ACC112 (cell line): Measurements from ENCODE around the gene CREG1.

Experiments used
- H2AFZ ChIP-seq: fragments of 200-600 bp; sonication (generic); one replicate; pipeline ENCODE4 v1.6.0; 2017; ENCODE audit warnings: antibody characterized with exemption, low read length; ENCODE audit not compliant: unreplicated experiment
- H3K27ac ChIP-seq: fragments of 200-600 bp; sonication (generic); 2 replicates; pipeline ENCODE4 v1.5.1; 2014; ENCODE audit warnings: low read depth, mild to moderate bottlenecking, antibody characterized with exemption, low read length, moderate library complexity
- H3K27me3 ChIP-seq: fragments of 200-600 bp; sonication (generic); 2 replicates; pipeline ENCODE4 v1.6.1; 2014; ENCODE audit warnings: mild to moderate bottlenecking, antibody characterized with exemption, low read length, moderate library complexity, mixed read lengths; ENCODE audit not compliant: insufficient read depth
- H3K36me3 ChIP-seq: fragments of 200-600 bp; sonication (generic); 2 replicates; pipeline ENCODE4 v1.6.1; 2016; ENCODE audit warnings: mild to moderate bottlenecking, antibody characterized with exemption, low read length, moderate library complexity, mixed read lengths; ENCODE audit not compliant: insufficient read depth
- H3K4me1 ChIP-seq: fragments of 200-600 bp; sonication (generic); one replicate; pipeline ENCODE4 v1.6.1; 2016; ENCODE audit warnings: low read length, mixed read lengths; ENCODE audit not compliant: insufficient read depth, unreplicated experiment, control insufficient read depth
- H3K4me3 ChIP-seq: fragments of 200-600 bp; sonication (generic); 2 replicates; pipeline ENCODE4 v1.5.1; 2014; ENCODE audit warnings: mild to moderate bottlenecking, low read depth, low read length
- H3K79me2 ChIP-seq: fragments of 200-600 bp; sonication (generic); one replicate; pipeline ENCODE4 v1.6.0; 2016; ENCODE audit warnings: low read length; ENCODE audit not compliant: control insufficient read depth, unreplicated experiment, insufficient read depth

The CREG1 gene

DNA sequence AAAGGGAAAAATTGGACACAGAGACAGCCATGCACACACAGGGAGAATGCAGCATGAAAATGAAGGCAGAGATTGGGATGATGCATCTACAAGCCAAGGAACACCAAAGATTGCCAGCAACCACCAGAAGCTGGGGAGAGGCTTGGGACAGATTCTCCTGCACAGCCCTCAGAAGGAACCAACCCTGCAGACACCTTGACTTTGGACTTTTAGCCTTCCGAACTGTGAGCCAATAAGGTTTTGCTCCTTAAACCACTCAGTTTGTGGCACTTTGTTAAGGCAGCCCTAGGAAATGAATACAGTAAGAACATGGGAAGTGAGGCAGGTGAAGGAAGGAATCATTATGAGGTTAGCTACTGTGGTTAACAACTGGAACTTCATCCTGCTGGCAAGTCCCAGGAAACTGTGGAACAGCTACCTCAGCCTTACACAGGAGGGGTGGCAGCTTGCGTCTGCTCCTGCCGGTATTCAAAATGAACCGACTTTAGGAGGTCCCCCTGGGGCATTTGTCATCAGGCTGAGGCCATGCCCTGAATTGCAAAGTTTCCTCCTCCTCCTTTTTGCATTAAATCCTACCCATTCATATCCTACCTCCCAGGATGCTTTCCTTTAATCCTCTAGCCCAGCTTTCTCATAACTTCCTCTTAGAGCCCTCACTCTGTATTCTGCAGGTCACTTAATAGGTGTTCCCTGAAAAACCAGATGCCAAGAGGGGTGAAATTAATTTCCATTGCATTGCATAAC, 50.7 kb downstream of the CREG1 start:
- Histone ChIP-seq H3K79me2 (no peaks in the 10 kb centered on the region), H3K27me3 (peaks cover 79% of the 10 kb centered on the region), H3K4me3 (no peak overlapping the region), H2AFZ (no peak overlapping the region), H3K4me1 (no peaks in the 10 kb centered on the region), H3K36me3 (no peaks in the 10 kb centered on the region), H3K27ac (no peak overlapping the region)

DNA sequence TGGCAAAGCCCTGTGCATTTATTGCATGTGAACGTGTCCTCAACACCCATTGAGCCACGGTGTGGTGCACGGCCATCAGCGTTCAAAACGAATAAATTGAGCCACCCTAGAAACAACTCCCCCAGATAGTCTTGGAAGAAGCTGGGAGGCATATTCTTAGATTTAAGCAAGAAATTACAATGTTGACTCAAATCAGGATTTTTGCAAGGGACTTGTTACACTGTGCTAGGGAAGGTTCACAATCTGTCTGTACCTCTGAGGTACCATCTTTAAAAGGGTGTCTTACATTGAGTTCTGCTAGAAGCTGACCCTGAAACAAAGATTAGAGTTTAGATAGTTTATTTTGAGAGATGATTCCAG, 51.4 kb downstream of the CREG1 start:
- H3K79me2 ChIP-seq = no peaks in the 10 kb centered on the region
- H3K36me3 ChIP-seq = no peaks in the 10 kb centered on the region
- H3K4me1 ChIP-seq = no peaks in the 10 kb centered on the region
- peaks cover 86% of the 10 kb centered on the region for H3K27me3 ChIP-seq
- H3K27ac ChIP-seq = no peak overlapping the region
- no peak overlapping the region for H3K4me3 ChIP-seq
- no peak overlapping the region for H2AFZ ChIP-seq

DNA sequence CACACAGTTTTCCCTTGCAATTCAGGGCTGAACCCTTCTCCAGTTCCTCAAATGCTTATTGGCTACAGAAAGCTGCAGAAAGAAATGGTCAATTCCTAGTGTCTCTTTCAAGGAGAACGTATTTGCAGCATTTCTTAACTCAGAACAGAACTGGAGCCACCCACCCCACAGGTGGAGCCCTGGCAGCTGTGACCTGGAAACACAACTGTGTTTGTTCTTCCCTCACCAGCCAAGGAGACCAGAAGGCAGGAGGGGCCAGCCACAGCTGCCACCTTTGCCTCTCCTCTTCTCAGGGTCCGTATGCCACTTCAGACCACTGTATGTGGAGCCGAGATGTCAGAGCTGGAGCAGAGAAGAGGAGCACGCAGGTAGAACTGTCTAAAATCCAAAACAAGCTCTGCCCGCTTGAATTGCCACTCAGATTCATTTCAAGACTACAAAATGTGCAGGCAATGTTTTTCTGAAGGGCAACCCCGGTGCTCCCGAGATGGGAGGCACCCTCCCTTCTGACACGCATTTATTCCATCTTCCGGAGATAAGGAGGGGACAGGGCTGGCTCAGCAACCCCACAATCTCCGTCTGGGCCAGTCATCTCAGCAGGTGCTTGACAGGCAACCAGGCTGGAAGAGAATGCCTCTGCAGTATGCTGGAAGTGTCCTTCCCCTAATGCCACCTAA, 51.9 kb downstream of the CREG1 start:
- Histone ChIP-seq H3K4me3 (no peak overlapping the region), H3K36me3 (no peaks in the 10 kb centered on the region), H3K27me3 (peaks cover 91% of the 10 kb centered on the region), H3K27ac (no peak overlapping the region), H3K4me1 (no peaks in the 10 kb centered on the region), H2AFZ (no peak overlapping the region), H3K79me2 (no peaks in the 10 kb centered on the region)

DNA sequence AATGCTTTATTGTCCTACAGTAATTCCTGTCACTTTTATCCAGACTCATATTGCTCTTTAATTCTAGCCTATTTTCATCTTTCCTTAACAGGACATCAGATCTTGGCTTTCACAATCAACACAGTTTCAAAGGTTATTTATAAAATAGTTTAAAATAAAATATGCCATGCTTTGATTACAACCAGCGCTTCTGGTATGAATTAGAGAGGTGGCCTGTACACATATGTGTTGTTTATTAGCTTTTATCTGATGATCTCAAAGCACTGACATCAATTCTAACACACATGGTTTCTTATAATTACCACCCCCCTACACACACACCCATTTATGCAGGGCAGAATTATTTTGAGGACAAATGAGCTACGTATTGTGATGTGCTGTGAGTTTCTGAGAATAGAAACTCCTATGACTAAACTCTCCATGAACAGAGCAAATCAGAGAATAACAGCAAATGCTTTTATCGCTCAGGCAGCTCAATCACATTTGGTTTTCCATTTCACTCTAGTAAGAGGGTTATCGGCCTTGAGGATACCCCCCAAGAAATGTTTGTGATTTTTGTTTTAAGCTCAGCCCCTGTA, 53.2 kb downstream of the CREG1 start:
- H3K27me3 ChIP-seq = peaks cover 96% of the 10 kb centered on the region
- H3K4me1 ChIP-seq = no peaks in the 10 kb centered on the region
- no peak overlapping the region for H3K27ac ChIP-seq
- H2AFZ ChIP-seq = no peak overlapping the region
- no peak overlapping the region for H3K4me3 ChIP-seq
- H3K79me2 ChIP-seq = no peaks in the 10 kb centered on the region
- H3K36me3 ChIP-seq = no peaks in the 10 kb centered on the region

DNA sequence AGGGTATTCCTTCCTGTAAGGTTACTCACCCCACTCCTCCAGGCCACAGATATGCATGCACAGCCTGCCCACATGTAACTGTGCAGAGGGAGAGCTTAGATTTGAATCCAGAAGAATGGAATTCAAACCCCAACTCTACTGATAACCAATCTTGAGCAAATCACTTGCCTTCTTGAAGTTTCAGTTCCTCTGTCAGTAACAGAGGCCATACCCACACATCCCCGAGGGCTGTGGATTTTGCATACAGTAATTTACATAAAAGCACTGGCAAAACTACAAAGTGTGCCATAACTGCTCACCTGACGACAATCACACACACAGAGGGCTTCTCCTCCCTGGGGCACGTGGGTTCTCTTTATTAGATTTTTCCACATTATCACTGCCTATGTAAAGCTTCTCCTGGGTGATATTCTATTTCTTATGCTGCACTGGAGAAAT, 53.9 kb downstream of the CREG1 start:
- Histone ChIP-seq H3K4me3 (no peak overlapping the region), H3K79me2 (no peaks in the 10 kb centered on the region), H3K27ac (no peak overlapping the region)

DNA sequence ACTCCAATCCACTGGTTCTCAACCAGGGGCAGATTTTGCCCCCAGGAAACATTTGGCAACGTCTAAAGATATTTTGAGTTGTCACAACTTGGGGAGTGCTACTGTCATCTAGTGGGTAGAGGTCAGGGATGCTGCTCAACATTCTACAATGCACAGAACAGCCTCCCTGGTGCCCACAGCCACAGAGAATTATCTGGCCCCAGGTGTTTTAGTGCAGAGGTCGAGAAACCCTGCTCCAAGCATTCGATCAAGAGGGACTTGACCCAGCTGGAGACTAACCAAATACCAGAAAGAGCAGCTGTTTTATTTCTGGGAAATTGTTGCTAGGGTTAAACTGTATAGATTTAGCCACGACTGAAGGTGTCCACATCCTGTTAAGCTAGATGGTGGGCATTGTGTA, 54.5 kb downstream of the CREG1 start:
- no peaks in the 10 kb centered on the region for H3K4me1 ChIP-seq
- no peak overlapping the region for H3K4me3 ChIP-seq
- no peaks in the 10 kb centered on the region for H3K79me2 ChIP-seq
- H3K27ac ChIP-seq = no peak overlapping the region
- H3K27me3 ChIP-seq = peaks cover 97% of the 10 kb centered on the region
- H2AFZ ChIP-seq = no peak overlapping the region
- no peaks in the 10 kb centered on the region for H3K36me3 ChIP-seq

More for the DNA sequence above, 53.9 kb downstream of the CREG1 start:
- no peaks in the 10 kb centered on the region for H3K36me3 ChIP-seq
- no peaks in the 10 kb centered on the region for H3K4me1 ChIP-seq
- H2AFZ ChIP-seq = no peak overlapping the region
- peaks cover 97% of the 10 kb centered on the region for H3K27me3 ChIP-seq

DNA sequence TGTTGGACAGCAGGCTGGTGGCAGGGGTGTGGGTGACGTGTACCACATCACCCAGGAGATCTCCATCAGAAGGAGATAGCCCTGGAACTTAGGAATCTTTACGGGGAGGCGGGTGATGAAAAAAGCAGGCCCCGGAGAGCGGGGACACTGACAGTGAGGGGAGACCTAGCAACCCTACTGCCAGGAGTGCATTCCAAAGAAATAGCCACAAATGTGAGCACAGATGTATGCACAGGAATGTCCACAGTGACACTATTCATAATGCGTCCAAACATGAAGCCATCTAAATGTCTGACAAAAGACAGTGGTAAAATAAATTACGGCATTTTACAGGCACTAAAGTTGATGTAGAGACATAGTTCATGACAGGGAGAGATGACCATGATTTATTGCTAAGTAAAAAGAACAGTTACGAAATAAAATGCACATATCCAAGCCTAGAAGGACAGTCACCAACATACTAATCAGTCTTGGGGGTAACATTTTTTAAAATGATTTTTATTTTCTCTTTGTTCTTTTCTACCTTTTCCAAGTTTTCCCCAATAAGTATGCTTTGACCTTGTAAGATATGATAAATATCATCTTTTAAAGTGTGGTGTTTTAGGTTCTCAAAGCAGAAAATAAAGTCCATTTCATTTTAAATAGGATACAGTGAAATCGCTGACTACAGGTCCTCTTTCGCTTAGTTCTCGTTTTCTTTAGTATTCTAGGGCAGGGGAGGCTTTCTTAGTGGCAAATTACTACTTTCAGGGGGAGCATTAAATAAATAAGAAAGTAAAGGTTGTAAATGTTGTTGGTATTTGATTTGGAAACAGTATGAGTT, 56.6 kb downstream of the CREG1 start:
- peaks cover 94% of the 10 kb centered on the region for H3K27me3 ChIP-seq

DNA sequence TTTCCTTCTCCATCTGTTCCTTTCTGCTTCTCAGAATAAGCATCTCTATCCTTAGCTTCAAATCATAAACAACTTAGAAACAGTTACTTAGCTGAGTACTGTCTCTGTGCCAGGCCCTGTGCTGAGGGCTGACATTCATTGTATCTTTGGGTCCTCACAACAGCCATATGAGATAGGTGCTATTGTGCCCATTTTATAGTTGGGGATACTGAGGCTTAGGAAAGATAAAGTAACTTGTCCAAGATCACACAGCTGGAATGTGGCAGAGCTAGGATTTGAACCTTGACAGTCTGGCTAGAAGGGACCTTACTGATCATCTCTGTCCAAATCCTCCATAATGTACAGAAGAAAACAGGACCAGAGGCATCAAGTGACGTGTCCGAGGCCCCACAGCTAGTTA, 60.2 kb downstream of the CREG1 start:
- no peak overlapping the region for H3K27ac ChIP-seq
- no peak overlapping the region for H3K4me3 ChIP-seq
- H3K27me3 ChIP-seq = peaks cover 62% of the 10 kb centered on the region
- no peak overlapping the region for H2AFZ ChIP-seq
- H3K36me3 ChIP-seq = no peaks in the 10 kb centered on the region
- H3K79me2 ChIP-seq = no peaks in the 10 kb centered on the region
- H3K4me1 ChIP-seq = no peaks in the 10 kb centered on the region

More for the DNA sequence above, 56.6 kb downstream of the CREG1 start:
- H2AFZ ChIP-seq = no peak overlapping the region
- no peak overlapping the region for H3K4me3 ChIP-seq
- no peaks in the 10 kb centered on the region for H3K79me2 ChIP-seq
- no peaks in the 10 kb centered on the region for H3K36me3 ChIP-seq
- H3K27ac ChIP-seq = no peak overlapping the region
- H3K4me1 ChIP-seq = no peaks in the 10 kb centered on the region

DNA sequence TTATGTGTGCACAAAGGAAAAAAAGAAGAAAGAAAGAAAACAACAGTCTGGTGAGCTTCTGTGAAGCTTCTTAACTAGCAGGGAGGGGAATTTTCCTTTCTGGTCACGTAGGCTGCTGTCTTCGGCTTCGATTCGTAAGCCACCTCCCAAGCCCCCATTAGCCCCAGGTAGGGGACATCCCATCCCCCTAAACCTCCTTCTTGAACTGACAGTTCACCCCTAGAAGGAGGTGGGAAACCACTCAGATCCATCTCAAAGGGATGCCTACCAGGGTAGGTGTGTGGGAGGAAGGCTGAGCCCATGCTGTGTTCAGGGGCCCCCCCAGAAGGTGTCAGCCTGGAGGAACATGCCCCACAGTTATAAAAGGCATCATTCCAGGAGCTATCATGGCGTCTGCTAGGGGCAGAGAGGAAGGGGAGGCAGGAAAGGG, 61.1 kb downstream of the CREG1 start:
- Histone ChIP-seq H3K36me3 (no peaks in the 10 kb centered on the region), H3K4me1 (no peaks in the 10 kb centered on the region), H3K79me2 (no peaks in the 10 kb centered on the region), H3K27me3 (peaks cover 53% of the 10 kb centered on the region), H2AFZ (no peak overlapping the region), H3K27ac (no peak overlapping the region), H3K4me3 (no peak overlapping the region)

DNA sequence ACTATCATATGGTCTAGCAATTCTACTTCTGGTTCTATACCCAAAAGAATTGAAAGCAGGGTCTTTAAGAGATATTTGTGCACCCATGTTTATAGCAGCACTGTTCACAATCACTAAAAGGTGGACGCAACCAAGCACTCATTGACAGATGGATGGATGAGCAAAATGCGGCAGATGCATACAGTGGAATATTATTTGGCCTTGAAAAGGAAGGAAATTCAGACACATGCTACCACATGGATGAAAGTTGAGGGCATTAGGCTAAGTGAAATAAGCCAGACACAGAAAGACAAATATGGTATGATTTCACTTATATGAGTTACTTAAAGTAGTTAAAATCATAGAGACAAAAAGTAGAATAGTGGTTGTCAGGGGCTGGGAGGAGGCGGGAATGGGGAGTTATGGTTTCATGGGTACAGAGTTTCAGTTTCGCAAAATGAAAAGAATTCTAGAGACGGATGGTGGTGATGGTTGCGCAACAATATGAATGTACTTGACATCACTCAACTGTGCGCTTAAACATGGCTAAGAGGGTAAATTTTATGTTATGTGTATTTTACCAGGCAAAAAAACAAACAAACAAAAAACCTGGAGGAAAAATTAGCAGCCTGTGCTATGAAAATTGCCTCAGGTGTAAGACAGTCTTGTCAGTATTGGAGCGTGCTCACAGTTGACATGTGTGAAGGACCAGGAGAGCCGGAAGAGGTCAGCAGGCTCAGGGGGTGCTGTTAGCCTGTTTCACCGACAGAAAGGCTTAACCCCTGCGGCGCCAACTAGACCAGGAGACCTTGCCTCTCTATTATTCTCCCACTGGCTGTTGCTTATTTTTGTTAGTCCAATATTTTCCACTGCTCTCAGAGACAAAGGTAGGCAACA, 61.7 kb downstream of the CREG1 start:
- H3K36me3 ChIP-seq = no peaks in the 10 kb centered on the region
- H3K4me3 ChIP-seq = no peak overlapping the region
- H3K27me3 ChIP-seq = peaks cover 46% of the 10 kb centered on the region
- no peak overlapping the region for H2AFZ ChIP-seq
- no peaks in the 10 kb centered on the region for H3K79me2 ChIP-seq
- H3K4me1 ChIP-seq = no peaks in the 10 kb centered on the region
- H3K27ac ChIP-seq = no peak overlapping the region
